ENCODE data around the gene CTSD. TPM values are rescaled to one million over a fixed set of nuclear protein-coding genes. Genes with fewer than 3 reads are reported as not detected.

Gene CTSD
- total RNA-seq, 2 donors from 2014 or later: 38.0 to 59.1 TPM

DNA sequence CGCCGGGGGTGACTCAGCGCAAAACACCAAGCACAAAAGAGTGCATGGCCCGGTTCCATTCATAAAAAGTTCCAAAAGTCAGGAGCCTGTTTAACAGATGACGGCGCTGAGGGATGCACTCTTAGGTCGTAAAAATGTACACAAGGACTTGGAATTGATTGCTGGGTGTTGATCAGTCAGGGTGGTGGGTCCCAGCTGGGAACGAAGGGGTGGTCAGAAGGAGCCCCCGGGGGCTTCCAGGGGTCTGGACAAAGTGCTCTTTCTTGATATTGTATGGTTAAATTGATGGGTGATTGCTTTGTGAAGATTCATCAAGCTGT, 34.1 kb downstream of the CTSD start:
- Mint-ChIP-seq H3K27ac (no peak overlapping the region), H3K4me3 (no peak overlapping the region), H3K27me3 (peaks cover 50% of the 10 kb centered on the region), H3K36me3 (ENCODE audit: low read depth) (no peaks in the 10 kb centered on the region), H3K4me1 (peaks cover 10% of the 10 kb centered on the region), H3K9me3 (no peaks in the 10 kb centered on the region)
- ATAC-seq (replicated peaks): no peak

DNA sequence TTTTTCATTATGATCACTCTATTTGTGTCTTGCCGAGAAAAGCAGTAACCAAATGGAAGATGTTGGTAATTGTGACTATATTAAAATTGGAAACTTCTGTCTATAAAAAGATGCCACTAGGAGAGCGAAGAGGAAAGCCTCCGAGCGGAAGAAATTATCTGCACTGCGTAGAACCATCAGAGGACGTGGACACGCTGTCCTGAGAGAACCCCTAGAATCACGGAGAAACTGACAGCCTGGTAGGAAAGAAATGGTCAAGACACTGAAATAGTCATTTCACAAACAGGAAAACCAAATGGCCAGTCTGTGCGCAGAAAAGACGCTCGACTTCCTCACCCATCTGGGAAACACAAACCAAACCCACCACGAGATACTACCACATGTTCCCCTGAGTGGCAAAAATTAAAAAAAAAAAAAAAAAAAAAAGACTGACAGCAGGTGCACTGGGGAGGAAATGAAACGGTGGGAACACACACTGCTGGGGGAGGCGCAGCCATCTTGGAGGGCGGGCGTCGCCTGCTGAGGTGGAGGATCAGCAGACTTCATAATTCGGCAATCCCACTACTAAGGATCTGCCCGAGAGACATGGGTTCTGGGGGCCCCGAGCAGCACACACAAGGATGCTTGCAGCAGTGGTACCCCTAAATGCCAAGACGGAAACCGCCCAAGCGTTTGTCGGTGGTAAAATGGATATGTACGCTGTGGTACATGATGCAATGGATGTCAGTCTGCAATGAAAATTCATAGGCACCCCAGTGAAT, 34.6 kb downstream of the CTSD start:
- no peak overlapping the region for H3K4me3 Mint-ChIP-seq
- H3K36me3 Mint-ChIP-seq (ENCODE audit: low read depth): no peaks in the 10 kb centered on the region
- peaks cover 9% of the 10 kb centered on the region for H3K4me1 Mint-ChIP-seq
- no peaks in the 10 kb centered on the region for H3K9me3 Mint-ChIP-seq
- H3K27me3 Mint-ChIP-seq: peaks cover 52% of the 10 kb centered on the region
- peak overlapping the region; percentile 16 for H3K27ac Mint-ChIP-seq
- ATAC-seq (replicated peaks): peak; percentile 60

DNA sequence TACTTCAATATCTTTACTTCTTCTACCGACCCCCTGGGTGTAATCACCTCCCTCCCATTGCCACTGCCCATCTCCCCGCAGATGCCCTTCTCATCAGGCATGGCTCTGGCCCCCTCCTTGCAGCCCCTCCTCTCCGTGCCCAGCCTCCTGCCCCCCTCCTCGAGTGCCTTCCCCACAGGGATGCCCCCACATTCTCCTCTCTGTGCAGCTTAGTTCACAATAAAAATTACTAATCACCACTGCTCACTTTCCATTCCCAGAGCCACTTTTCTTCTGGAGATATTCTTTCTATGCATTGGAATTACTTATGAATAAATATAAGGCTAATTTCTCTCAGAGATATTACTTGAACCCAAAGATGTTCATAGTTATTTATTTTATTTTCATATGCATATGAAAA, 35.4 kb downstream of the CTSD start:
- peaks cover 4% of the 10 kb centered on the region for H3K4me1 Mint-ChIP-seq
- H3K9me3 Mint-ChIP-seq: no peaks in the 10 kb centered on the region
- H3K27me3 Mint-ChIP-seq: peaks cover 47% of the 10 kb centered on the region
- H3K4me3 Mint-ChIP-seq: no peak overlapping the region
- no peak for ATAC-seq (replicated peaks)
- no peak overlapping the region for H3K27ac Mint-ChIP-seq
- no peaks in the 10 kb centered on the region for H3K36me3 Mint-ChIP-seq (ENCODE audit: low read depth)

DNA sequence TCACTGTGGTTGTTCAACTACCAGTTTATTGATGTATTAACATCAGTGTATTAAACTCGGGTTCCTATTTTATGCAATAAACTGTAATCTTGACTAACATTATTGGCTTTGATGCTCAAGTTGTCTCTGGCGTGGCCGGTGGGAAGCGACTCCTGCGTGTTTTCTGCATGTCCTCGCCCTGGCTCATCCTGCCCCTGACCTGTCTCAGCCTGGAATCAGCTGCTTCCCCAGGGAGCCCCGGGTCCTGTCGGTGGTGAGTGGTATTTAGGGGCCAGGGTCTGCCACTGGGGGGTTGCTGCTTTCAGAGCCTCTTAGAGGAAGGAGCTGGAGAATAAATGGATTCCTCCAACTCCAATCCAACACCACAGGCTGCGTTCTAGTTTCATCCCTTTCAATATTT, 35.9 kb downstream of the CTSD start:
- H3K27me3 Mint-ChIP-seq: peaks cover 50% of the 10 kb centered on the region
- peaks cover 4% of the 10 kb centered on the region for H3K4me1 Mint-ChIP-seq
- no peaks in the 10 kb centered on the region for H3K36me3 Mint-ChIP-seq (ENCODE audit: low read depth)
- no peak overlapping the region for H3K27ac Mint-ChIP-seq
- no peak overlapping the region for H3K4me3 Mint-ChIP-seq
- no peak for ATAC-seq (replicated peaks)
- H3K9me3 Mint-ChIP-seq: no peaks in the 10 kb centered on the region

DNA sequence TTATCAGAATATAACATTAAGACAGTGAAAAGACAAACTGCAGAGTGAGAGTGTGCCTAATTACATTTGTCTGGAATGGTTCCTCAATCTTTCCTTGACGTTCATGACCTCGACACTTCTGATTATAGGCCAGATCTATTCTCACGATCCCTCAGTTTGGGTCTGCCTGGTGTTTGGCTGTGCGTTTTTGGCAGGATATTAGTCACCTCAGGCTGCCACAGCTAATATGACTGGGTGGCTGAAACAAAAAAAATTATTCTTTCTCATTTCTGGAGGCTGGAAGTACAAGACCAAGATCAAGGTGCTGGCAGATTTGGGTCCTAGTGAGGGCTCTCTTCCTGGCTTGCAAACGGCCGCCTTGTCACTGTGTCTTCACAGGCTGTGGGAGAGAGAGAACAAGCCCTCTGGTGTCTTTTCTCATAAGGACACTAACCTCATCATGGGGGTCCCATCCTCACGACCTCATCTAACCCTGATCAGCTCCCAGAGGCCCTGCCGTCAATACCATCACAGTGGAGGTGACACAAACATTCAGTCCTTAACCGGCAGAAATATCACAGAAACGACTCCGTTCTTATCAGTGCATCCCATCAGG, 36.5 kb downstream of the CTSD start:
- peak; percentile 81 for ATAC-seq (replicated peaks)
- H3K4me1 Mint-ChIP-seq: peaks cover 4% of the 10 kb centered on the region
- H3K27ac Mint-ChIP-seq: no peak overlapping the region
- no peak overlapping the region for H3K4me3 Mint-ChIP-seq
- H3K36me3 Mint-ChIP-seq (ENCODE audit: low read depth): no peaks in the 10 kb centered on the region
- peaks cover 53% of the 10 kb centered on the region for H3K27me3 Mint-ChIP-seq
- H3K9me3 Mint-ChIP-seq: no peaks in the 10 kb centered on the region

DNA sequence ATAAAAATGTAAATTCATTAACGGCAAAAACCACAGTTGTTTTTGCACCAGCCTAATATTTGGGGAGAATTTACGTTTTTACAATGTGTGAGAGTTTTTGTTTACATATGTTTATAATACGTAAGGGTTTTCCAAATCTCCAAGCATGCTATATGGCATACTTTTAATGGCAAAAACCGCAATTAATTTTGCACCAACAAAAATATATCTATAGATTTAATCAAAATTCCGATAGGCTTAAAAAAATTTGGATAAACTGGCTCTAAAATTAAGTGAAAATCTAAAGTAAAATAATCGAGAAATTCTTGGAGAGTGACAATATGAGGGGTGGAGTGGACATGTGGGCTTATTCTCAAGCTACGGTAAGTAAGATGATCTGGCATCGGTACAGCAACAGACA, 43.9 kb downstream of the CTSD start:
- H3K36me3 Mint-ChIP-seq (ENCODE audit: low read depth): no peaks in the 10 kb centered on the region
- H3K27ac Mint-ChIP-seq: no peak overlapping the region
- H3K9me3 Mint-ChIP-seq: no peaks in the 10 kb centered on the region
- H3K4me3 Mint-ChIP-seq: no peak overlapping the region
- no peak for ATAC-seq (replicated peaks)
- no peaks in the 10 kb centered on the region for H3K4me1 Mint-ChIP-seq
- H3K27me3 Mint-ChIP-seq: peaks cover 24% of the 10 kb centered on the region

DNA sequence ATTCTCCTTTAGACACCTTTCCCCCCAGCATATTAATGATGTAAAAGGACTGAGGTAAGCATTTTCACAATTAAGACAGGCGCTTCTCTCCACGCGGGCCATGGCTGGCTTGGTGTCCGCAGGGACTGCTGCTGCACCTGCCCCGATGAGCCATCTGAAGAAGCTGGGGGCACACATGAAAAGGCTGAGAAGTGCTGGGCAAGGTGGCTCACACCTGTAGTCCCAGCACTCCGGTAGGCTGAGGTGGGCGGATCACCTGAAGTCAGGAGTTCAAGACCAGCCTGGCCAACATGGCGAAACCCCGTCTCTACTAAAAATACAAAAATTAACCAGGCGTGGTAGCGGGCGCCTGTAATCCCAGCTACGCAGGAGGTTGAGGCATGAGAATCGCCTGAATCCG, 45.4 kb downstream of the CTSD start:
- Mint-ChIP-seq H3K27ac (no peak overlapping the region), H3K36me3 (ENCODE audit: low read depth) (no peaks in the 10 kb centered on the region), H3K4me3 (no peak overlapping the region), H3K4me1 (no peaks in the 10 kb centered on the region), H3K9me3 (no peaks in the 10 kb centered on the region), H3K27me3 (peaks cover 20% of the 10 kb centered on the region)
- no peak for ATAC-seq (replicated peaks)

DNA sequence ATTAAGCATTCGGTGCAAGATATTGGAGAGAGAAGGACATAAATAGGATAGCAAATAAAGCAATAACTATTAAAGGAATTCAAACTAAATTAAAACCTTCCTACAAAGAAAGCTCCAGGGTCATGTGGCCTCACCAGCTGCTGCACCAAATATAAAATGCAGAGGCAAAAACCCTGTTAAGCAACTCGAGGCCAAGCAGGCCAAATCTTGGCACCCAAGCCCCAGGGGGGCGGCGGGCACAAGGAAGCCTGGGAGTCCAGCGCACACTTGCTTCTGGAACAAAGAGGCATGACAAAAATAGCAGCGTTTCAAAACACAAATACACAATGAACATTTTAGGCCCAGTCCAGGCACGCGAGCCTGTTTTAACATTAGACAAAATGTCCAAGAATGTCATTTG, 46.0 kb downstream of the CTSD start:
- Mint-ChIP-seq H3K27me3 (peaks cover 18% of the 10 kb centered on the region), H3K4me1 (no peaks in the 10 kb centered on the region), H3K36me3 (ENCODE audit: low read depth) (no peaks in the 10 kb centered on the region), H3K9me3 (no peaks in the 10 kb centered on the region), H3K27ac (no peak overlapping the region), H3K4me3 (no peak overlapping the region)
- ATAC-seq (replicated peaks): no peak

DNA sequence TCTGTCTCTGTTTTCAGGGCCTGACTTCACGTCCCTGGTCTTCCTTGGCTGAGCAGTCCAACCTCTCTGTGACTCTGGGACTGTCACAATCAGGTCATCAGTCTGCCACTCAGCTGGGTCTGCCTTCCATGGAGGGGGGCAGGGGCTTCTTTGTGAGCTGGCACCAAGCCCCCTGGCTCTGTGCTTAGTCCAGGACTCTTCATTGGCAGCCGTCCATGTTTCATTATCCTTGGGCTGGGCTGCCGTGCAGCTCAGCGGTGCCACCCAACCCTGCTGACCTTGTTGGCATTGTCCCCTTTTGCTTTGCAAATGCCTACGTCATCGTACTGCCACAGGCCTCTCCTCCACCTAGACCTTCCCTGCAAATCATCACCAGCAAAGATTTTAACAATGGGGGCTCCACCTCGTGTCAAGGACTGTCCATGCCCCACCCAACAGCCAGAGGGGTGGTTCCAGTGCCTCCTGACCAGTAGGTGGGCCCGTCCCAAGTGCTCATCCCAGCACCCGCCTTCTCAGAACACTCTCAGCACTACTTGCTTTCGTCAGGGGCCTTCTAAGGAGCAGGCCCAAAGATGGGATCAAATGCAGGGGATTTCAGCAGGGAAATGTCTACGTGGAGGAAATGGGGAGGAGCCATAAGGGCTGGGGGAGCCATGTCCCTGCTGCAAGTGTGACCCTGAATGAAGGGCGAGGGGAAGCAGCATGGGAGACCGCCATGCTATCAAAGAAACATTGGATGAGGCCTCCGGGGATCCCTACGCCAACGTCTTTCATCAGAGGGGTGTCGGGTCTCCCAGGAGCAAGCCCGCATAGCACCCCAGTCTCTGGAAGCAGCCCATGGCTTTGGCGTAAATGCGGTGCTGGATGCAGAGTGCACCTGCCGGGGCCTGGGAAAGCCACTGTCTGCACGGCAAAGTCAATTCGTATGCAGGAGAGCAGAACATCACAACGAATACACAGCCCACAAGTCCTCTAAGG, 48.5 kb downstream of the CTSD start:
- no peak overlapping the region for H3K27ac Mint-ChIP-seq
- no peak for ATAC-seq (replicated peaks)
- no peaks in the 10 kb centered on the region for H3K9me3 Mint-ChIP-seq
- no peaks in the 10 kb centered on the region for H3K4me1 Mint-ChIP-seq
- H3K4me3 Mint-ChIP-seq: no peak overlapping the region
- H3K36me3 Mint-ChIP-seq (ENCODE audit: low read depth): no peaks in the 10 kb centered on the region
- peaks cover 16% of the 10 kb centered on the region for H3K27me3 Mint-ChIP-seq

DNA sequence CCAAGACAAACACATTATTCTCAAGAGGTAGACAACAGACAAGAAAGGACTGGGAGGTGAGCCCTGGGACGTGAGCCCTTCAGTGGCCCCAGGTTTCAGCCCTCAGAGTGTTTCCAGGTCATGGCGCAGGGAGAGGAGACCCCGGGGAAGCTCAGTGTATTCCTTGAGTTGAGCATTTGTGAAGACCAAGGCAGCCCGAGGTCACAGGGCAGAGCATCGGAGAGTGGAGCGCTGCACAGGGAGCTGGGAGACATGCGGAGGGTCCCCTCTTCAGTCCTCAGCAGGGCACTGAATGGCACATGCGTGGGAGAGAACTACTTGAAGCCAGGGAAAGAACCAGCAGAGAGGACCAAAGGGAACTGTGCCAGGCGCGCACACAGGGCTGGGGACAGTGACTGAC, 55.0 kb downstream of the CTSD start:
- H3K27me3 Mint-ChIP-seq: peaks cover 25% of the 10 kb centered on the region
- no peak for ATAC-seq (replicated peaks)
- H3K9me3 Mint-ChIP-seq: no peaks in the 10 kb centered on the region
- no peaks in the 10 kb centered on the region for H3K36me3 Mint-ChIP-seq (ENCODE audit: low read depth)
- H3K4me1 Mint-ChIP-seq: no peaks in the 10 kb centered on the region
- no peak overlapping the region for H3K27ac Mint-ChIP-seq
- no peak overlapping the region for H3K4me3 Mint-ChIP-seq

DNA sequence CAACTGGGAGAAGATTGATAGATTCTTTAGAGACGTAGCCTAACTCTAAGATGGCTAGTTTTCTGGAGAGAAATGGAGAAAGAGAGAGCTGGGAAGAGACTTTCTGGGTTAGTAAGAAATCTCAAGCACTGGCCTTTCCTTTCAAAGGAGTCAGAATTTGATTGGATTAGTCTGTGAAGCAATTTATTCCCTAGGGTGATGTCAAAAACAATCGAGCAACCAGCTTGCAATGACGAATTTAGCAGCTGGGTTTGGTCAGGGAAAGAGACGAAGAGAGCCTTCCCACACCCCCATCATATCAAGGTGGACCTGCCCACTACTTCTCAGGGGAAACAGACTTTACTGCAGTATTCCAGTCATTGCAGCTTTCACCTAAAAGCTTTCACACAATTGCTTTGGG, 56.0 kb downstream of the CTSD start:
- Mint-ChIP-seq H3K4me1 (no peaks in the 10 kb centered on the region), H3K9me3 (no peaks in the 10 kb centered on the region), H3K27me3 (peaks cover 29% of the 10 kb centered on the region), H3K4me3 (no peak overlapping the region), H3K27ac (no peak overlapping the region), H3K36me3 (ENCODE audit: low read depth) (no peaks in the 10 kb centered on the region)
- ATAC-seq (replicated peaks): no peak

DNA sequence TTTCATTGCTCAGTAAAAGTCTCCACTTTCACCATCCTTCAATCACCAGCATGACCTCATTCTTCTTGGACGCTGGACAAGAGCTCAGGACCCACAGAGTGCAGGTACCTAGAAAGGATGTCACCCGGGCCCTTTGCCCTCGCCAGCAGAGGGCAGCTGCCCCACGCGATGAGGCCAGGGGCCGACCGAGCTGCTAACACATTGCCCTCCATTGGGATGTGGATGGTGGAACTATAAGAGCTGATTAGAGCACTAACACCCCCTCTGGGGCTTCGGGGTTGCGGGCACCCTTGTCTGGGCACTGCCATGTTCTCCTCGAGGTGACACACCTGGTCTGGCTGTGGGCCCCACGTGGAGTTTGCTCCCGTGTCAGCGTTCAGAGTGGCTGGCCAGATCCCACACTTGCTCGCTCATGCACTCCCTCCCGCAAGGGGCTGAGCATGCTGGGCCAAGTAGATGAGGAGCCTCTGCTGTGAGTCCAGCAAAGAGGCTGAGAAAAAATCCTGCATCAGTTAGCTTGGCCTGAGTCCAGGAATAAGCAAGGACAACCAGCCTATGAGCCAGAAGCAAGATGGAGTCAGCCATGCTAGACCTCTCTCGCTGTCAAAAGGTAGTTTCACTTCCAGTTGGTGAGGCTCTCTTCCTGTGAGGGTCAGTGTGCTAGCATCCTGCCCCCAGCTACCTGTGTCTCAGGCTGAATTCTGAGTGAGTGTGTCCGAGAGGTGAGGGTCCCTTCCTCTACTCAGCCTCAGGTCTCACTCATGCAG, 56.9 kb downstream of the CTSD start:
- ATAC-seq (replicated peaks): no peak
- Mint-ChIP-seq H3K4me1 (no peaks in the 10 kb centered on the region), H3K4me3 (no peak overlapping the region), H3K36me3 (ENCODE audit: low read depth) (no peaks in the 10 kb centered on the region), H3K27ac (peak overlapping the region; percentile 11), H3K9me3 (no peaks in the 10 kb centered on the region), H3K27me3 (peaks cover 31% of the 10 kb centered on the region)

DNA sequence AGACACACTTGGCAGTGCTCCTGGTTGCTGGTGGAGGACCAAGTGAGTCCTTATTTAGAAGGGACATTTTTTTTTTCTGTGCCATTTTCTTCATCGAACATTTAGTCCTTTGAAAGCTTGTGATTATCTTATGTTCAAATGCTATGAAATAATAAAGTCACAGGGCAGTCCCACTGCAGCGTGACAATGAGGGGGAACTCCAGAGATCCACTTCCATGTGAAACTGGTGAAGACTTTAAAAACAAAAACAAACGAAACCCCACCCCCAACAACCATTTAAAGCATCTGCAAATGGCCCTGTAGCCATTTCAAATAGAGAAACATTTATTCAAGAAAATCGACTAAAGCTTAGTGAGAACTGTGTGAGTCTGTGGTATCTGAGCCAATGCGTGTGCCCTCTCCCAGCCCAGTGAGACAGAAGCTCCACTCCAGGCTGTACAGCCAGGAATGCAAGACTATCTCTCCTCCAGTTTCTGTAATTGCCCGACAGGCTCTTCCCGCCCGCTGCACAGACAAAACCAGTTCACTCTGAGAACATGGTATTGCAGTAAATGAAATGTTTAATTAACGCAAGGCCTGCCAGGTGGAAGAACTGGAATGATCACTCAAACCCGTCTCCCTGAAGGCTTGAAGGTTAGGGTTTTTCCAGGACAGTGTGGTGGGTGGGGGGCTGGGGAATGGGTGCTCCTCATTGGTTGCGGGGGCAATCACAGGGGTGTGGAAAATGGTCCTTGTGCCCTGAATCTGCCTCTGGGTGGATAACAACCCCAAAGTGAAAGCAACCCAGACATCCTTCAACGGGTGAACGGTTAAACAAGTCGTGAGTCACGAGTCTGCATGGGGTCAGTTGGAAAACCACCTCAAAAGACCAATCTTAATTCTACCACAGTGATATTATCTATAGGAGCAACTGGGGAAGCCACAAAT, 58.3 kb downstream of the CTSD start:
- peak; percentile 79 for ATAC-seq (replicated peaks)
- Mint-ChIP-seq H3K36me3 (ENCODE audit: low read depth) (no peaks in the 10 kb centered on the region), H3K4me1 (no peaks in the 10 kb centered on the region), H3K27me3 (peaks cover 29% of the 10 kb centered on the region), H3K9me3 (no peaks in the 10 kb centered on the region), H3K4me3 (peak overlapping the region; percentile 40), H3K27ac (peak overlapping the region; percentile 11)
